Activated CD4-positive, alpha-beta memory T cell treated with anti-CD3 and anti-CD28 coated beads, Interleukin-2, amount 10 ng/mL, durations not matched to agents 7 days and 5 days (primary cell): ENCODE data around the gene CLEC1A. TPM values are rescaled to one million over a fixed set of nuclear protein-coding genes. Genes with fewer than 3 reads are reported as not detected.

Experiments
- CTCF ChIA-PET: fragments of 350-600 bp; sonication (Branson Sonifier 250); formaldehyde crosslinking; loops from one replicate; lab custom pipeline; 2021; ENCODE audit warnings: antibody characterized with exemption, inconsistent platforms; lab: Charles Lee
- POLR2A ChIA-PET: fragments of 350-600 bp; sonication (Branson Sonifier 250); formaldehyde crosslinking; loops from one replicate; lab custom pipeline; 2021; ENCODE audit warnings: antibody characterized with exemption; lab: Charles Lee
- DNase-seq: peaks from one replicate; pipeline ENCODE4 v3.0.0-alpha.2; 2020
- H3K27ac Mint-ChIP-seq: one replicate; pipeline ENCODE4 v1.8.0; 2021; ENCODE audit warnings: mild to moderate bottlenecking, mixed read lengths
- H3K27me3 Mint-ChIP-seq: one replicate; pipeline ENCODE4 v1.8.0; 2021; ENCODE audit warnings: mixed read lengths
- H3K36me3 Mint-ChIP-seq: one replicate; pipeline ENCODE4 v1.8.0; 2021; ENCODE audit warnings: low read depth, mixed read lengths
- H3K4me1 Mint-ChIP-seq: one replicate; pipeline ENCODE4 v1.8.0; 2021; ENCODE audit warnings: mixed read lengths
- H3K4me3 Mint-ChIP-seq: one replicate; pipeline ENCODE4 v1.8.0; 2021; ENCODE audit warnings: mild to moderate bottlenecking, mixed read lengths
- H3K9me3 Mint-ChIP-seq: one replicate; pipeline ENCODE4 v1.8.0; 2021; ENCODE audit warnings: mixed read lengths
- total RNA-seq, 2 experiments: library from RNA; stranded (reverse); gene quantifications; one replicate each; pipeline ENCODE4 v1.2.3, GENCODE V29; 2021

Gene CLEC1A
- total RNA-seq, 2 experiments from 2014 or later = not detected

DNA sequence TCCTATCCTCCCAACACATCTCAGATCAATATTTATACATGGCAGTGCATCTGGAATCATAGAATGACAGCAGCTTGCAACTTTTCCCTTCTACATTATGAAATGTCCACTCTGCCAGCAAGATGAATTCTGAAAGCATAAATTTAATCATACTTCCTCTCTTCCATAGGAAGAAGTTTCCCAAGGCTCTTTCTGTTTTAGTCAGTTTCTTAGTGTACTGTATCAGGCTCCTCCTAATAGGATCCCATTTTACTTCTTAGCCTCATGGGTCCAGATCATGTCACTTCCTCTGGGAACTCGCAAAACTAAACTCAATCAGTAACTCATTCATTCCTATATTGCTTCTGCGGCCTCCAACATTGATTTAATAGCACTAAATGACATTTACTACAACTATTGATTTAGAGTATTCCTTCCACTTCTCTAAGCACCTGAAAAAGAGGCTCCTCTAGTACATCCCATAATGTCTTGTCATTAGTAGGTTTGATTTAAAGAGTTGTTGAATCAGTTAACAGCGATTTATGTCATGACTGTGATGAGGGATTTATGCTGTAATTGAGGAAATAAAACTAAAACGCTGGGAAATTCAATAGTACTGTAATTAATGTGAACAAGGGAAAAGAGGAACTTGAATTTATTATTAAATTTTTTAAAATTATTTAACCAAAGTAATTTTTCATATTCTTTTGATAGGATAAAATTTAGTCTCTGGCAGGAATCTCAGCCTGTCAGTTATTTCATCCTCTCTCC, 4.0 kb downstream of the CLEC1A start:
- ChIA-PET POLR2A (no interaction called here), CTCF (no interaction called here)
- DNase-seq = no peak
- H3K4me1 Mint-ChIP-seq = peaks cover 2% of the 10 kb centered on the region
- H3K36me3 Mint-ChIP-seq = no peaks in the 10 kb centered on the region
- no peaks in the 10 kb centered on the region for H3K9me3 Mint-ChIP-seq
- H3K27ac Mint-ChIP-seq = no peak overlapping the region
- peaks cover 8% of the 10 kb centered on the region for H3K27me3 Mint-ChIP-seq
- no peak overlapping the region for H3K4me3 Mint-ChIP-seq

DNA sequence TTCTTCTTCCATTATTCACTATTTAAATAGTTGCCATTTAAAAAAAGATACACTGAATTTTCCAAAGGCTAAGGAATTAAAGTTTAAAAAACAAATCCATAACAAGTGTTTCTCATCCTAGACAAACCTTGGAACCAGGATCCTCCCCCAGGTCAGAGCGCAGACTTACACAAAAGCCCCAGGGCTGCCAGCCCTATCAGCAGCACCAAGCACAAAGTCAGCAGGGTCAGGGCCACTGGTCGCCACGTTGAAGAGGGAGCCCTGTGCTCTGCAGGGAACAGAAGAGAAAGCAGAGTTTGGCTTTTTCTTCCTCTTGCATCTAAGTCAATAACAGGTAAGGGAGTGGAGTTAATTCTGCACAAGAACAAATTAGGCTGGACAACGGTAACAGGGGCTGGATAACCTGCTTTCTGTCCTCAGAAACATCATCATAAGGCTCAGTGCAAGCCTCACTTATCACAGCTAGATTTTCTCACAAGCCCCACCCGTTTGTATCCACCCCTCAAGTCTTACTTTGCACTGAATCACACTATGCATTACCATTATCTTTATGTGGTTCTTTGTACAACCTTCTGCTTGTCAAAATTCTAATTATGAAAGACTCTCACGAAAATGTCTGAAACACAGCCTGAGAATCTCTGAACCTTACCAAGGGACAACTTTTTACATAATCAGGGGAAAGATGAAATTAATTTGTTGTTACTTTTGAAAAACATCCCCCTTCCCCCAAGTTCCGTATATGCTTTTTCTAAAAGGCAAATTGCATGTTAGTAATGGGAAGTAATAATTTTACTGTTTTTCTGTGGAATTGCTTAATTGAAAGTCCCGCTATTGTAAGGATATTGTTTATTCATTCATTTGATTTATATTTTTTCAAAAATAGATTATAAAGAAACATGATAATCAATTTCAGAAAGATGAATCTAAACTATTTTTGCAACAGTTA, 9.6 kb downstream of the CLEC1A start:
- Mint-ChIP-seq H3K27me3 (peaks cover 17% of the 10 kb centered on the region), H3K4me1 (peaks cover 2% of the 10 kb centered on the region), H3K9me3 (peaks cover 1% of the 10 kb centered on the region), H3K4me3 (no peak overlapping the region), H3K36me3 (no peaks in the 10 kb centered on the region), H3K27ac (no peak overlapping the region)
- ChIA-PET POLR2A (no interaction called here), CTCF (no interaction called here)
- no peak for DNase-seq

DNA sequence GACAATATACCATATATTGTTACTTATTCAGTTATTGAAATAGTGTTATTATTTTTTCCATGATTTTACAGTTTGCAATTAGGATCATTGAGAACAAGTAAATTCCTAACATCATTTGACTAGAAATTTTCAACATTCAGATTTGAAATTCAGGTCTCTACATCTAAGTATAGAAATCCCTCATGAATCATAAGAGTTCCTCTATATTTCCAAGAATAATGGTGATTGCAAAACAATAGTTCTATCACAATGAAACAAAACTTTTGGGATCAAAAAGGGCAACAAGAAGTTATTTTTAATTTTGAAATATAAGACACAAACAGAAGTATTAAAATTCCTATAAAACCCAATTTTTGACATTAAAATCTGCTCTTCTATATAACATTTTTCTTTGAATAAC, 10.8 kb downstream of the CLEC1A start:
- Mint-ChIP-seq H3K27me3 (peaks cover 17% of the 10 kb centered on the region), H3K4me1 (peaks cover 2% of the 10 kb centered on the region), H3K27ac (no peak overlapping the region), H3K4me3 (no peak overlapping the region), H3K36me3 (no peaks in the 10 kb centered on the region), H3K9me3 (peaks cover 5% of the 10 kb centered on the region)
- no peak for DNase-seq
- CTCF ChIA-PET = no interaction called here
- POLR2A ChIA-PET = no interaction called here

DNA sequence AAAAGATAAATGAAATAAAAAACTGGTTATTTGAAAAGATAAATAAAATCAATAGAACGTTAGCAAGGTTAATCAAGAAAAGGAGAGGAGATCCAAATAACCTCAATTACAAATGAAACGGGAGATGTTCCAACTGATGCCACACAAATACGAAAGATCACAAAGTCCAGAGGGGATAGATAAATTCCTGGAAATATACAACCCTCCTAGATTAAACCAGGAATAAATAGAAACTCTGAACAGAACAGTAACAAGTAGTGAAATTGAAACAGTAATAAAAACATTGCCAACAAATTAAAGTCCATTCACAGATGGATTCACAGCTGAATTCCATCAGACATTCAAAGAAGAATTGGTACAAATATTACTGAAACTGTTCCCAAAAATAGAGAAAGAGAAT, 12.4 kb downstream of the CLEC1A start:
- no peak overlapping the region for H3K27ac Mint-ChIP-seq
- peaks cover 2% of the 10 kb centered on the region for H3K4me1 Mint-ChIP-seq
- H3K27me3 Mint-ChIP-seq = peaks cover 19% of the 10 kb centered on the region
- no peak for DNase-seq
- no peak overlapping the region for H3K4me3 Mint-ChIP-seq
- POLR2A ChIA-PET = no interaction called here
- CTCF ChIA-PET = no interaction called here
- H3K36me3 Mint-ChIP-seq = no peaks in the 10 kb centered on the region
- H3K9me3 Mint-ChIP-seq = peaks cover 5% of the 10 kb centered on the region

DNA sequence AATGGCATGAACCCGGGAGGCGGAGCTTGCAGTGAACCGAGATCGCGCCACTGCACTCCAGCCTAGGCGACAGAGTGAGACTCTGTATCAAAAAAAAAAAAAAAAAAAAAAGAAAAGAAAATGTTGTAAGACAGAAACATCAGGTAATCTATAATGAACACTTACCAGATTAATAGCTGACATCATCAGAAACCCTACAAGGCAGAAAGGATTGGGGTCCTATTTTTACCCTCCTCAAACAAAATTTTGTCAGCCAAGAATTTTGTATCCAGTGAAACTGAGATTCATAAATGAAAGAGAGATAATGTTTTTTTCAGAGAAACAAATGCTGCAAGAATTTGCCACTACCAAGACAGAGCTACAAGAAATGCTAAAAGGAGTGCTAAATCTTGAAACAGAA, 14.1 kb downstream of the CLEC1A start:
- Mint-ChIP-seq H3K36me3 (no peaks in the 10 kb centered on the region), H3K9me3 (peaks cover 5% of the 10 kb centered on the region), H3K4me1 (no peaks in the 10 kb centered on the region), H3K27ac (no peak overlapping the region), H3K4me3 (no peak overlapping the region), H3K27me3 (peaks cover 15% of the 10 kb centered on the region)
- POLR2A ChIA-PET = no interaction called here
- DNase-seq = no peak
- CTCF ChIA-PET = interaction anchor here (0.6 kb wide), 2 partner anchors 31 to 333 kb away, joined by 3 to 4 read pairs; no protein-coding TSS in a partner anchor

DNA sequence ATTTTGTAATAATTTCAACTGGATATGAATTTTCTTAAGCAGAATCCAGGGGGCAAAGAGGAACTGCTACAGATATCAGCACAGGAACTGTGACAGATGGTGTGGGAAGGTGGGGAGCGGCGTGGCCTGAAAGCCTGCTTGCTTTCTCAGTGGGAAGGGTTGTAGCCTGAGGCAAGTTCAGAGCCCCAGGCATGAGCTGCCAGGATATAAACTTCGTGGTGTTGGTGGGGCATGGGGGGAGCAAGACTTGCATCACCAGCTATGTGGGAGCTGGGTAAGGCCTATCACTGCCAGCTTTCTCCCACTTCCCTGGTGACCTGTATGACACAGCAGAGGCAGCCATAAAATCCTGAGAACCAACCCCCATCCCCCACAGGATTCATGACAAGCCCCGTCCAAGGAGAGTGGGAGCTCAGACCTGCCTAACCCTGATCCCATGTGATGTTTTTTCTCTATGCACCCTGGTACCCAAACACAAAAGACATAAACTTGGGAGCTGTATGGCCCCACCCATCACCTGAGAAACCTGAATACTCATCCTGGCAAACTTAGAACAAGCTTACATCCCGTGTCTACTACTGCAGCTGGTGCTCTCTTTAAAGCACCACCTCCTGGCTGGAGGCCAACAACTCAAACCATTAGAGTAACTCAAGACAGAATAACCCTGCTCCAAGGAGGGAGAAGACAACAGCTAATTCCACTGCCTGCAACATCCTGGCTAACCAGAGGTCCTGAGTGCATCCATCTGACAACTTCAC, 16.5 kb downstream of the CLEC1A start:
- no peaks in the 10 kb centered on the region for H3K4me1 Mint-ChIP-seq

DNA sequence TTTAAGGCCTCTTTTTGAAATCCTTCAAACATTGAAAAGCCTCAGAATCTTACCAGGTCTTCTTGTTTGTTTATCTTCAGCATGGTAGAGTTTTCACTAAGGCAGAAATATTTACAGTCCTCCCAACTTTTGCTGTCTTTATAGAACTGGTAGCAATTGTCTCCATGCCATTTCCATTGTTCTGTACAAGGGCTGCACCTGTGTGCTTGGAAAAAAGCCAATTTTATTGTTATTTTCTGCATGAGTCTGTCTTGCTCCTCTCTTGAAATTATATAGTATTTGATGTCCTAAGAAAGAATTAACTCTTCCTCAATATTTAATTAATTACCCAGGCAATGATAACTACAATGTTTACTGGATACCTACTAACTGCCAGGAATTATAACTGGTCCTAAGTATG, 23.3 kb downstream of the CLEC1A start:
- H3K27me3 Mint-ChIP-seq = peaks cover 27% of the 10 kb centered on the region
- H3K4me3 Mint-ChIP-seq = no peak overlapping the region
- H3K4me1 Mint-ChIP-seq = no peaks in the 10 kb centered on the region
- no peak overlapping the region for H3K27ac Mint-ChIP-seq
- no peak for DNase-seq
- ChIA-PET POLR2A (no interaction called here), CTCF (no interaction called here)
- no peaks in the 10 kb centered on the region for H3K9me3 Mint-ChIP-seq
- H3K36me3 Mint-ChIP-seq = no peaks in the 10 kb centered on the region

More for the DNA sequence above, 16.5 kb downstream of the CLEC1A start:
- Mint-ChIP-seq H3K4me3 (no peak overlapping the region), H3K36me3 (no peaks in the 10 kb centered on the region), H3K9me3 (peaks cover 5% of the 10 kb centered on the region), H3K27ac (no peak overlapping the region), H3K27me3 (peaks cover 20% of the 10 kb centered on the region)
- no peak for DNase-seq
- POLR2A ChIA-PET = no interaction called here
- CTCF ChIA-PET = no interaction called here

DNA sequence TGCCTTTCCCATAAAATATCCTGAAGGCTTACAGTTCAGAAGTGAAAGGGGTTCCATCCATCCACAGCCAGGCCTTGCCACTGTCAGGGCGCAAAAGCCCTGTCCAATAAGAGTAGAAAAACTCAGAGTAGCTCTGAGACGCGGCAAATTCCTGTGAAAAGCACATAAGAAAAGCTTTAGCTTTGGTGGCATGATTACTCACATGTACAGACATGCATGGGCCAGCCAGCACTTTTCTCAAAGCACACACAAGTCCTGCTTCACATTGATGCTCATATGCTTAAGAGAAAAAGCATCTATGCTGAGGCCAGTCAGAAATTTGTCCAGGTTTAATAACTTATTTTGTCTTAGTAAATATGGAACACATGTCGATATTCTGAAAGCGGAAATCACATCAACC, 25.5 kb downstream of the CLEC1A start:
- Mint-ChIP-seq H3K27ac (no peak overlapping the region), H3K36me3 (no peaks in the 10 kb centered on the region), H3K4me1 (no peaks in the 10 kb centered on the region), H3K27me3 (peaks cover 33% of the 10 kb centered on the region), H3K4me3 (no peak overlapping the region), H3K9me3 (no peaks in the 10 kb centered on the region)
- CTCF ChIA-PET = interaction anchor here (0.6 kb wide), 1 partner anchor 116 kb away, joined by 3 read pairs; no protein-coding TSS in a partner anchor
- no peak for DNase-seq
- POLR2A ChIA-PET = no interaction called here

DNA sequence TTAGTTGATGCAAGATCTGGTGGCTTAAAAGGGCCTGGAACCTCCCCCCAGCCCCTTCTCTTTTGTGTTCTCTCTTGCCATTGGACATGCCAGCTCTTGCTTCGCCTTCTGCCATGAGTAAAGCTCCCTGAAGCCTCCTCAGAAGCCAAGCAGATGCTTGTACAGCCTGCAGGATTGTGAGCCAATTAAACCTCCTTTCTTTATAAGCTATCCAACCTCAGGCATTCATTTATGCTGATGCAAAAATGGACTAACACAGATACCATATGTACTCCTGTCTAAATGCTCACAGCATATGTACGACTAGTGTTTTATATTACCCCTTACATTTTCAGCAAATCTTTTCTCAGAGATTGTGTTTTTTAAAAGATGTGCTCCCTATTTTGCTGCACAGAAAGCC, 26.7 kb downstream of the CLEC1A start:
- no peaks in the 10 kb centered on the region for H3K36me3 Mint-ChIP-seq
- ChIA-PET CTCF (no interaction called here), POLR2A (no interaction called here)
- H3K27me3 Mint-ChIP-seq = peaks cover 36% of the 10 kb centered on the region
- H3K27ac Mint-ChIP-seq = no peak overlapping the region
- H3K9me3 Mint-ChIP-seq = no peaks in the 10 kb centered on the region
- no peak for DNase-seq
- peaks cover 4% of the 10 kb centered on the region for H3K4me1 Mint-ChIP-seq
- H3K4me3 Mint-ChIP-seq = no peak overlapping the region

DNA sequence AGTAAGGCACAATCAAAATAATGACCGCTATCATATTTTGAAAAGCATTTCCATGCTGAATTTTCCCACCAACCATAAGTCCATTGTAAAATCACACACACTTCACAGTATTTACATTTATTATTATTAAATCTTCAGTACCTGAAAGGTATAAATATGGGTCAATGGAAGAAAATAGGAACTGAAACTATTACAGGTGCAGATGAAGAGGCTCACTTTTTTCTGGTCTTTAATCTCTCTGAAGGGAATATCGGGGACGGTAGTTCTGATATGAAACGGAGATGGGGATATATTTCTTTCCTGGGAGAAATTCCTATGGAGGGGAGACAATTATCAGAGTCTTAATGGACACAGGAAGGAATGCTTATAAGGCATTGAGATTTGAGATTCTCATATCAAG, 28.4 kb downstream of the CLEC1A start:
- Mint-ChIP-seq H3K36me3 (no peaks in the 10 kb centered on the region), H3K27me3 (peaks cover 43% of the 10 kb centered on the region), H3K27ac (no peak overlapping the region), H3K4me1 (peaks cover 8% of the 10 kb centered on the region), H3K4me3 (no peak overlapping the region), H3K9me3 (no peaks in the 10 kb centered on the region)
- POLR2A ChIA-PET = no interaction called here
- no peak for DNase-seq
- CTCF ChIA-PET = no interaction called here

DNA sequence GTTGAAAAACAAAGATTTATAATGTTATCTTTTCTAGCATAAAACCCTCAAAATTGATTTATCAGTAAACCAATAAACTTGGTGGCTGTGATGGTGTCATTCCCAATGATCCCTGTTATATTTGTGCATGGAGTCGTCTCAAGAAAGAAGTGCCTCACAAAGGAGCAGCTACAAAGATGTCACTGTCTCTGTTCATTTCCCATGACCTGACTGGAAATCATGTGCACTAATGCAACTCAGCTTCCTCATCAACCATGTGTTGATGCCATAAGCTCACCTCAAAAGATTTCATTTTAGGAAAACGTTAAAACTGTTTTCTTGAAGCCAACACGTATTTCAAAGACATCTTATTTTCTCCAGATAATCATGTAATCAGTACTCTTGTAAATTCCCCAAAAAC, 28.8 kb downstream of the CLEC1A start:
- Mint-ChIP-seq H3K4me3 (no peak overlapping the region), H3K27me3 (peaks cover 43% of the 10 kb centered on the region), H3K4me1 (peaks cover 12% of the 10 kb centered on the region), H3K9me3 (no peaks in the 10 kb centered on the region), H3K27ac (no peak overlapping the region), H3K36me3 (no peaks in the 10 kb centered on the region)
- ChIA-PET POLR2A (no interaction called here), CTCF (no interaction called here)
- no peak for DNase-seq

DNA sequence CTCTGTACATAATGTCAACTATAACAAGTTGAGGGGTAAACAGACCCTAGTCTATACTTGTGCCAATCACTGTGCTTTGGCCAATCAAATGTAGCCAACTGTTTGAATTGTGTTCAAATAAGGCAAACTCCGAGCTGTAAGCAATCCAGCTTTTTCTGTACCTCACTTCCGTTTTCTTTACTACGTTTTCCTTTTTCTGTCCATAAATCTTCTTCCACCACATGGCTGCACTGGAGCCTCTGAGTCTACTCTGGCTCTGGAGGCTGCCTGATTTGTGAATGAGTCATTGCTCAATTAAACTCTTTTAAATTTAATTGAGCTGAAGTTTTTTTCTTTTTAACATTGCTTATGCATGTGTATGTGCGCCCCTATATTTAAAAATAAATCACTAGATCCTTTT, 29.7 kb downstream of the CLEC1A start:
- ChIA-PET POLR2A (no interaction called here), CTCF (interaction anchor here (1.2 kb wide), 1 partner anchor 19 kb away, joined by 3 read pairs; no protein-coding TSS in a partner anchor)
- H3K9me3 Mint-ChIP-seq = no peaks in the 10 kb centered on the region
- H3K4me3 Mint-ChIP-seq = no peak overlapping the region
- no peaks in the 10 kb centered on the region for H3K36me3 Mint-ChIP-seq
- no peak overlapping the region for H3K27ac Mint-ChIP-seq
- H3K4me1 Mint-ChIP-seq = peaks cover 14% of the 10 kb centered on the region
- DNase-seq = no peak
- H3K27me3 Mint-ChIP-seq = peaks cover 43% of the 10 kb centered on the region

DNA sequence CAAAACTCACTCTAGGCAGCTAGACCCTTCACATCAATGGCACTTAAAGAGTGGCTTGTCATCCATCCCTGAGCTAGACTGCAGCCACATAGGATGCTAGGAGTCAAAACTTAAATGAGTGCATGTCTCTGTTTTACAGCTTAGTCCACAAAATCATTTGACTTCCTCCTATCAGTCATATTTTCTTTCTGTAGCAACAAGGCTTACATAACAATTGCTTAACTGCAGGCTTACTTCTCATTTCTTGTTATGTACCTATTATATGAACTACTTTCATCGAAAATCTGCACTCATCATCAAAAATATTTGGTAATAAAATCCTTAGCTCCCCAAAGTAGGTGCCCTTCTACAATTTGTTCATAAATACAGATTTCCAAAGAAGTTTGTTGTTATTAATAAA, 30.1 kb downstream of the CLEC1A start:
- Mint-ChIP-seq H3K4me3 (no peak overlapping the region), H3K9me3 (no peaks in the 10 kb centered on the region), H3K27ac (no peak overlapping the region), H3K36me3 (no peaks in the 10 kb centered on the region), H3K4me1 (peaks cover 14% of the 10 kb centered on the region), H3K27me3 (peaks cover 43% of the 10 kb centered on the region)
- ChIA-PET CTCF (interaction anchor here (1.2 kb wide), 1 partner anchor 19 kb away, joined by 3 read pairs; no protein-coding TSS in a partner anchor), POLR2A (no interaction called here)
- no peak for DNase-seq
